Measurements from ENCODE around the gene ARF3.
A peak's percentile ranks its signal among the peaks of the same experiment; 100 is the strongest.

The ARF3 gene

DNA sequence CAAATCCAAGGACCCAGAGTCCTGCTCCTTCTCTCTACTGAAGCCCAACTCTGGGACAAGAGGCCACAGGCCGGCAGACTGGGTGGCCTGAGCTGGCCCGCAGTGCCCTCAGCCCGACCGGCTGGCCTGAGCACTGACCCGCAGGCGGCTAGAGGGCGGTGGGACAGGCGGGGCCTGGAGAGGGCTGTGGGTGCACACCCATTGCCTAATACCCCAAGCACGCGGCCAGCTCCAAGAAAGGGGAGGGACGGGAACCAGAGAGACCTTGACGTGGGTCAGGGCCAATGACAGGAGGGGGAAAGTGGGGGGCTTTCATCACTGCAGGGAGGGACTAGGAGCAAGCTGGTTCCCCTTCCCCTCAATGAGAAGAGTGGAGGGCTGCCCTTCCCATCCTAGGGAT is 16.2 kb upstream of the ARF3 start:
- Histone ChIP-seq H3K27ac (ENCODE audit: low read depth, low read length) (no peak overlapping the region), H3K4me1 (ENCODE audit: control insufficient read depth in 1 of 2, insufficient read depth in 2 of 2, low read length in 2 of 2) (peaks cover 30 to 41% of the 10 kb centered on the region in 2 donors)

DNA sequence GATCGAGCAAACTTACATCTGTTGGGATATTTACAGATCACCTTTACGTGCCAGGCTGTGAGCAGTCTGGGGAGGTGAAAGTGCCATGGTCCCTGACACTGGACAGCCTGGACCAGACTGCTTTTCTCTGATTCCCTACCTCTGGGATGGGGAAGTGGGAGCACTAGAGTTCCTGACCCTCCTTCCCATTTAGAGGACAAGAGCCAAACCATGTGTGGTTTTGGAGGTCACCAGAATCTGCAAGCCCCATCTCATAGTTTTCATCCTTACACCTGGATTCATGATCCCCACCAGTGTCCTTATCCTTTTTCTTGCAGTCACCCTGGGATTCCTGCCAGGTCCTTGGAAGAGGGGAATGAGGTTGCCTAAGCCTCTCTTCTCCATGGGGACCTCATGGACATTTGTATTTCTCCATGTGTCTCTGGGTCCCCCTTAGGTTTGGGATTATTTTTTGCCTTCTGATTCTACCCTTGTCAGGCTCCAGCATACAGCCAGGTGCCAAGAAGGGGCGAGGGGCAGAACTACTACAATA is 15.7 kb upstream of the ARF3 start:
- H3K9ac ChIP-seq (ENCODE audit: low read depth in 1 of 2, low read length in 2 of 2), result no peak overlapping the region
- no peak overlapping the region for H3K27ac ChIP-seq (ENCODE audit: low read depth, low read length)
- peaks cover 63 to 82% of the 10 kb centered on the region in 2 donors for H3K27me3 ChIP-seq (ENCODE audit: control insufficient read depth in 1 of 2, insufficient read depth in 2 of 2, low read length in 2 of 2)
- no peaks in the 10 kb centered on the region for H3K36me3 ChIP-seq (ENCODE audit: control insufficient read depth in 1 of 2, insufficient read depth in 2 of 2, low read length in 2 of 2)
- peaks cover 30 to 37% of the 10 kb centered on the region in 2 donors for H3K4me1 ChIP-seq (ENCODE audit: control insufficient read depth in 1 of 2, insufficient read depth in 2 of 2, low read length in 2 of 2)
- H3K9me3 ChIP-seq (ENCODE audit: control insufficient read depth in 1 of 2, low read length in 2 of 2), result no peaks in the 10 kb centered on the region
- H3K4me3 ChIP-seq (ENCODE audit: low read depth in 1 of 2, low read length in 2 of 2), result no peak overlapping the region

More for the DNA sequence above, 16.2 kb upstream of the ARF3 start:
- H3K9ac ChIP-seq (ENCODE audit: low read depth in 1 of 2, low read length in 2 of 2), result no peak overlapping the region
- no peaks in the 10 kb centered on the region for H3K36me3 ChIP-seq (ENCODE audit: control insufficient read depth in 1 of 2, insufficient read depth in 2 of 2, low read length in 2 of 2)
- H3K4me3 ChIP-seq (ENCODE audit: low read depth in 1 of 2, low read length in 2 of 2), result no peak overlapping the region
- peaks cover 68 to 82% of the 10 kb centered on the region in 2 donors for H3K27me3 ChIP-seq (ENCODE audit: control insufficient read depth in 1 of 2, insufficient read depth in 2 of 2, low read length in 2 of 2)
- no peaks in the 10 kb centered on the region for H3K9me3 ChIP-seq (ENCODE audit: control insufficient read depth in 1 of 2, low read length in 2 of 2)

DNA sequence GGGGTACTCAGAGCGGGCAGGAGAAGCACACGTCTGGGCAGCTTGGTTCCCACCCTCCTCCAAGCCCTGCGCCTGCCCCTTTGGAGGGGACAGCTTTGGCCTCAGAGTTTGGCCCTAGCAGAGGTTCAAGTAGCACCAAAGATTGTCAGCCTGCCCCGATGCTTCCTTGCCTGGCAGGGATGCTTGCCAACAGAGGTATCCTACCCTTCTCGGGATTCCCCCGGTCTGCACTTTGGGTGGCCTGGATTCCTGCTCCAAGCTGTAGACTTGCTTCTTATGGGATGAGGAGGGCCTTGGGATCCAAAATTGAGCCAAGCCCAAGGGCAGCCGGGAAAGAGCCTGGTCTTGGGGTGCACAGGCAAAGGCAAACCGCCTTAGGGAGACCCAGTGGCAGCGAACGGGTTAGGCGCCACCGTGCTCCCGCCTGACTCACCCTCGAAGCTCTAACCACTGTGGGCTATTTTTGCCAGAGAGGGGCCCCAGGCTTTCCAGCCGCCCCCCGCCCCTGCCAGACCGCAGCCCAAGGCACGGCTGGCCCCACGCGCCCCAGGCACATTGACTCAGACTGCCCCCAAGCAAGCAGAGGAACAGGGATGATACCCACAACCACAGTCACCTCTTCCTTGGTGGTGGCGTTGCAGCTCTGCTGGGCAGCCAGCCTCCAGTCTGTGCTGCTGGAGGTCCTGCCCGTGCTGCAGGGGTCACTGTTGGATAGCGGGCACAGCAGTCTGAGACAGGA is 15.1 kb upstream of the ARF3 start:
- Histone ChIP-seq H3K4me3 (ENCODE audit: low read depth in 1 of 2, low read length in 2 of 2) (no peak overlapping the region), H3K4me1 (ENCODE audit: control insufficient read depth in 1 of 2, insufficient read depth in 2 of 2, low read length in 2 of 2) (peaks cover 26 to 31% of the 10 kb centered on the region in 2 donors), H3K9me3 (ENCODE audit: control insufficient read depth in 1 of 2, low read length in 2 of 2) (no peaks in the 10 kb centered on the region), H3K9ac (ENCODE audit: low read depth in 1 of 2, low read length in 2 of 2) (no peak overlapping the region), H3K36me3 (ENCODE audit: control insufficient read depth in 1 of 2, insufficient read depth in 2 of 2, low read length in 2 of 2) (no peaks in the 10 kb centered on the region), H3K27ac (ENCODE audit: low read depth, low read length) (no peak overlapping the region), H3K27me3 (ENCODE audit: control insufficient read depth in 1 of 2, insufficient read depth in 2 of 2, low read length in 2 of 2) (peaks cover 58 to 75% of the 10 kb centered on the region in 2 donors)

DNA sequence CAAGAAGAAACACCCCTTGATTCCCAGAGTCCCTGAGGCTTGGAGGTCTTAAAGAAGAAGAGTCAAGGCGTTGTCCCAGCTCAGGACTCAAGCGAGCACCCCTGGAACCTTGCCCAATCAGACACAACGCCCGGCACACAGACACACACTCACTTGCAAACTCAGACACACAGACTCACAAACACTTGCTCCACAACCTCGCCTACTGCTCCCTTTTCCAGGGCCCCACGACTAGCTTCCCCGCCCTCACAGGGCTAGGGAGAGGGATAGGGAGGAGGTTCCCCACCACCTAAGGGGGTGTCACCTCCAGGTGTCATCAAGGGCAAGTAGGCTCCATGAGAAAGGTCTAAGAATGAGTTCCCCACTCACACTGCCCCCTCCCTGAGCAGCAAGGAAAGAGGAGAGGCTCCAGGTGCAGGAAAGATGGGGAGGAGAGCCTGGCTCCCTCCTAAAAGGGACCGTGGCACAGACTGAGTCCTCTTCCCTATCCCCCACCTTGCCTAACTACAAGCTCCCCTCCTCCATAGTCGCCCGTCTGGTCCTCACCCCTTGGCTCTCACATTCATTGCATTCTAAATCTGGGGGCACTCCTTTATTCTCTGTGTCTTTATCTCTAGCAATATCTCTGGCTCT is 13.5 kb upstream of the ARF3 start:
- Histone ChIP-seq H3K27ac (ENCODE audit: low read depth, low read length) (no peak overlapping the region), H3K4me3 (ENCODE audit: low read depth in 1 of 2, low read length in 2 of 2) (peak overlapping the region; percentile 38 to 54), H3K27me3 (ENCODE audit: control insufficient read depth in 1 of 2, insufficient read depth in 2 of 2, low read length in 2 of 2) (peaks cover 51 to 71% of the 10 kb centered on the region in 2 donors), H3K9me3 (ENCODE audit: control insufficient read depth in 1 of 2, low read length in 2 of 2) (no peaks in the 10 kb centered on the region), H3K9ac (ENCODE audit: low read depth in 1 of 2, low read length in 2 of 2) (no peak overlapping the region), H3K4me1 (ENCODE audit: control insufficient read depth in 1 of 2, insufficient read depth in 2 of 2, low read length in 2 of 2) (peaks cover 21 to 29% of the 10 kb centered on the region in 2 donors), H3K36me3 (ENCODE audit: control insufficient read depth in 1 of 2, insufficient read depth in 2 of 2, low read length in 2 of 2) (no peaks in the 10 kb centered on the region)

DNA sequence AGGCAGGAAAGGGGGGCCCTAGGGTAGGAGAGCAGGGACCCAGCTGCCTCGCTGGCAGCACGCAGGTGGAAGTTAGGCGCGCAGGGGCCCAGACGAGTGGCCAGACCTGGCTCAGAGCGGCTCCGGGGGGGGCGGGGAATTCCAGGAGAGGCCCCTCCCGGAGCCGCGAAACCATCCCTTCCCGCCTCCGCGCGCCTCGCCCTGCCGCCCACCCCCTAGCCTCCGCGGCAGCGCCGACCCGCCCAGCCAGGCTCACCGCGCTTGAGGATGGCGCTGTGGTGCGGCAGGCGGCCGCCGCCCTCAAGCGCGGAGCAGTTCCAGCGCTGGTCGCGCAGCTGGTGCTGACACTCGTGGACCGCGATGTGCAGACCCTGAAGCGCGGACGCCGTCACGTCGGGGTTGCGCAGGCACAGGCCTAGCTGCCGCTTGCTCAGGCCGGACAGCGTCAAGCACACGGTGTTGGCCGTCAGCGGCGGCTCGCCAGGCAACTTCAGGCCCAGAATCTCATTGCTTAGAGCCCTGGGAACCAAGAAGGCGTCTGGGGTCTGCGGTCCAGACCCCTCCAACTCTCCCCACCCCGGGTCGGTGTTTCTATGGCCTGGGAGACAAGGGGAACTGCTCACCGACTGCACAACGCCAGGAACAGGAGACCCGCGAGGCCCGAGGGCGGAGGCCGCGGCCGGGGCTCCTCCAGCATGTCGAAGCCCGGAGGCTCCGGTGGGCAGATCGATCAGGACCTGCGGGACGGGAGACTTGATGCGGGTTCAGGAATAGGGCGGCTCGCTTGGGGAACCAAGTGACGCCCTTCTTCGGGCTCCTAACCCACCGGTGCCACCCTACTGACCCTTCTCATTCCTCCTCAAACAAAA is 12.8 kb upstream of the ARF3 start:
- Histone ChIP-seq H3K4me1 (ENCODE audit: control insufficient read depth in 1 of 2, insufficient read depth in 2 of 2, low read length in 2 of 2) (peaks cover 21 to 29% of the 10 kb centered on the region in 2 donors), H3K36me3 (ENCODE audit: control insufficient read depth in 1 of 2, insufficient read depth in 2 of 2, low read length in 2 of 2) (no peaks in the 10 kb centered on the region), H3K9ac (ENCODE audit: low read depth in 1 of 2, low read length in 2 of 2) (no peak overlapping the region), H3K9me3 (ENCODE audit: control insufficient read depth in 1 of 2, low read length in 2 of 2) (no peaks in the 10 kb centered on the region), H3K27me3 (ENCODE audit: control insufficient read depth in 1 of 2, insufficient read depth in 2 of 2, low read length in 2 of 2) (peaks cover 51 to 69% of the 10 kb centered on the region in 2 donors), H3K4me3 (ENCODE audit: low read depth in 1 of 2, low read length in 2 of 2) (peak overlapping the region in 1 of 2 donors; percentile 36), H3K27ac (ENCODE audit: low read depth, low read length) (no peak overlapping the region)

DNA sequence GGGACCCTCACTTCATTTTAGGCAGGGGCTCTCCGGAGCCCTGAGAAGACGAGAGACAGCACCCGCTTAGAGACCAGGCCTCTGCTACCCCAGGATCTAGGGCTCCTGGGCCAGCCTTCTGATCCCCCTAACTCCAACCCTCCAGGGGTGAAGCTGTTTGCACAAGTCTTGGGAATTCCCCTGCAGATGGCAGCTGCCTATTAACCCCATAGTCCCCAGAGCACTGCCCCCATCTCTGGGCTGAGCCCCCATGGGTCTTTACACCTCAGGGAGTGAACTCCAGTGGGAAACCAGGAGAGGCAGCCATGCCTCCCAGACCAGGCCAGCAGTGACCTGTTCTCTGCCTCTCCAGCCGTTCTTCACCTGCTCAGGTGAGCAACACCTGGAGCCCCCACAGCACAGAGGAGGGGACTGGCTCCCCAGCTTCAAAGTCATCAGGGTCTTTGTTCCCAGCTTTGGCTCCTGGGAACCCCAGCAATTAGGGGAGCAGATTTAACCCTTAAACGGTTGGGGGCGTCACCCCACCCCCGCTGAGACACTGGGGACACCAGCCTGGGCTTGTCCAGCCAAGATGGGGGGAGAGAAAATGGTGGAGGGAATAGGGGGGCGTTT is 12.0 kb upstream of the ARF3 start:
- Histone ChIP-seq H3K9me3 (ENCODE audit: control insufficient read depth in 1 of 2, low read length in 2 of 2) (no peaks in the 10 kb centered on the region), H3K9ac (ENCODE audit: low read depth in 1 of 2, low read length in 2 of 2) (no peak overlapping the region), H3K4me3 (ENCODE audit: low read depth in 1 of 2, low read length in 2 of 2) (no peak overlapping the region), H3K27me3 (ENCODE audit: control insufficient read depth in 1 of 2, insufficient read depth in 2 of 2, low read length in 2 of 2) (peaks cover 49 to 64% of the 10 kb centered on the region in 2 donors), H3K4me1 (ENCODE audit: control insufficient read depth in 1 of 2, insufficient read depth in 2 of 2, low read length in 2 of 2) (peaks cover 21 to 29% of the 10 kb centered on the region in 2 donors), H3K36me3 (ENCODE audit: control insufficient read depth in 1 of 2, insufficient read depth in 2 of 2, low read length in 2 of 2) (no peaks in the 10 kb centered on the region), H3K27ac (ENCODE audit: low read depth, low read length) (no peak overlapping the region)

DNA sequence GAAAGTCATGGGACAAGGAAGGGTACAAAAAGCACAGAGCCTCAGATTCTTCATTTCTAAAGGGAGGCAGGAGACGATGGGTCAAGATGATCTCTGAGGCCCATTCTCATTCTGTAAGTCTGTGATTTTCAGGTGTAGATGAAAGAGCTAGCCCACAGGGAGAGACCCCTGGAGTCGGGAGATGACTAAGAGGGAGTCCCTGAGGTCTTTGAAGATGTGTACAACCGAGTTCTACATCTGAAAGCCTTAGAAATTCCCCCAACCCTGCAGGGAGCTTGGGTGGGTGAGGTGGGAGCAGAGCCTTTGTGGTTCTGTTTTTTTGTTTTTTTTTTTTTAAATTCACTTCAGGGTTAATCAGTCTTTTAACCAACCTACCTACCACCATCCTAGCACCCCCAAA is 11.2 kb upstream of the ARF3 start:
- H3K9me3 ChIP-seq (ENCODE audit: control insufficient read depth in 1 of 2, low read length in 2 of 2), result no peaks in the 10 kb centered on the region
- no peak overlapping the region for H3K27ac ChIP-seq (ENCODE audit: low read depth, low read length)
- H3K9ac ChIP-seq (ENCODE audit: low read depth in 1 of 2, low read length in 2 of 2), result no peak overlapping the region
- no peak overlapping the region for H3K4me3 ChIP-seq (ENCODE audit: low read depth in 1 of 2, low read length in 2 of 2)
- H3K4me1 ChIP-seq (ENCODE audit: control insufficient read depth in 1 of 2, insufficient read depth in 2 of 2, low read length in 2 of 2), result peaks cover 21 to 29% of the 10 kb centered on the region in 2 donors
- H3K27me3 ChIP-seq (ENCODE audit: control insufficient read depth in 1 of 2, insufficient read depth in 2 of 2, low read length in 2 of 2), result peaks cover 41 to 56% of the 10 kb centered on the region in 2 donors
- H3K36me3 ChIP-seq (ENCODE audit: control insufficient read depth in 1 of 2, insufficient read depth in 2 of 2, low read length in 2 of 2), result no peaks in the 10 kb centered on the region

DNA sequence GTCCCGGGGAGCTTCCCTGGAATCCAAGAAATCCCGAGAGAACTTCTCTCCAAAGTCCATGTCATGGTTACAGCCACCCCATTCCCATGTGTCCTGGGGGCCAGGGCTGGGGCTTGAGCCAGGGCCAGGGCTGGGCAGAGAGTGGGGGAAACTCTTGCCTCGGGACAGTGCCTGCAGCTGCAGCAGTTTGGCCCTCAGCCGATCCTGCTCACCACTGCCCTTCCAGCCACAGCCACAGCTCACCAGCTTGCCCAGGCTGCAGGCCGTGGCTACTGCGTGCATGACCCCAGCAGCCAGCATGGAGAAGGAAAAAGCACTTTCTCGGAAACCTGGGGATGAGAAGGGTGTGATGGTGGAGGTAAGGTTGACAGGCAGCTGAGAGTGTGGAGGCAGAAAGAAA is 10.7 kb upstream of the ARF3 start:
- peaks cover 37 to 52% of the 10 kb centered on the region in 2 donors for H3K27me3 ChIP-seq (ENCODE audit: control insufficient read depth in 1 of 2, insufficient read depth in 2 of 2, low read length in 2 of 2)
- no peak overlapping the region for H3K9ac ChIP-seq (ENCODE audit: low read depth in 1 of 2, low read length in 2 of 2)
- peaks cover 21 to 29% of the 10 kb centered on the region in 2 donors for H3K4me1 ChIP-seq (ENCODE audit: control insufficient read depth in 1 of 2, insufficient read depth in 2 of 2, low read length in 2 of 2)
- H3K36me3 ChIP-seq (ENCODE audit: control insufficient read depth in 1 of 2, insufficient read depth in 2 of 2, low read length in 2 of 2), result no peaks in the 10 kb centered on the region
- H3K9me3 ChIP-seq (ENCODE audit: control insufficient read depth in 1 of 2, low read length in 2 of 2), result no peaks in the 10 kb centered on the region
- H3K4me3 ChIP-seq (ENCODE audit: low read depth in 1 of 2, low read length in 2 of 2), result no peak overlapping the region
- H3K27ac ChIP-seq (ENCODE audit: low read depth, low read length), result no peak overlapping the region

DNA sequence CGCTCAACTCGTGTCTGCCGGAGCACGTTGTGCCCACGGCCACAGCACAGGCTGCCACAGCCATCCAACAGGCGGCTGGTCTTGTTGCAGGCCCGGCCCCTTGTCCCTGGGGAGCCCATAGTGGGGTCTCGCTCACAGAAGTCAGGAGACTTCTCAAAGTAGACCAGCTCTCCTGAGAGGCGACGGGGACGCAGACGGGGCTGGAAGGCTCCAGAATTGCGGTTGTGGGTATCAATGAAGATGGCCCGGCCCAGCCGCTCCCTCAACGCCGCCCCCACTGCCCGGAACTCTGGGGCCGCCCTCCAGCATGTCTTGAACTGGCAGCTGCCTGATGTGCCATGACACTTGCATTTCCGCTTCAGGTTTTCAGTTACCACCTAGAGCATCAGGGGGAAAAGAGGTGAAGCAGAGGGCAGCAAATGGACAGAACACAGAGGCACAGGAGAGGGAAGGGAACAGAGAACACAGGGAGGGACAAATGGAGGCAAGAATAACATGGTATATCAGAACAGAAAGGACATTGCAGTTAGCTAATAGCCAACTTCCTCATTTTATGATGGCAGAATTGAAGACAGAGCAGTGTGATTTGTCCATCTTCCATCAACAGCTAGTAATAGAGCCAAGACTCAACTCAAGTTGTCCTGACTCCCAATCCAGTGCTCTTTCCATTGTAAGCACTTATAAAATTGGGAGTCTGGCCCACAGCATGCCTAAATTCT is 9.0 kb upstream of the ARF3 start:
- Histone ChIP-seq H3K9me3 (ENCODE audit: control insufficient read depth in 1 of 2, low read length in 2 of 2) (no peaks in the 10 kb centered on the region), H3K9ac (ENCODE audit: low read depth in 1 of 2, low read length in 2 of 2) (no peak overlapping the region), H3K4me1 (ENCODE audit: control insufficient read depth in 1 of 2, insufficient read depth in 2 of 2, low read length in 2 of 2) (peaks cover 20 to 21% of the 10 kb centered on the region in 2 donors), H3K4me3 (ENCODE audit: low read depth in 1 of 2, low read length in 2 of 2) (no peak overlapping the region), H3K27ac (ENCODE audit: low read depth, low read length) (no peak overlapping the region), H3K36me3 (ENCODE audit: control insufficient read depth in 1 of 2, insufficient read depth in 2 of 2, low read length in 2 of 2) (no peaks in the 10 kb centered on the region), H3K27me3 (ENCODE audit: control insufficient read depth in 1 of 2, insufficient read depth in 2 of 2, low read length in 2 of 2) (peaks cover 22 to 36% of the 10 kb centered on the region in 2 donors)

Data from duodenal mucosa (tissue), 2 donors.